Lower lobe of right lung (tissue), 2 donors: Measurements from ENCODE around the gene TK2. TPM values are rescaled to one million over a fixed set of nuclear protein-coding genes. Genes with fewer than 3 reads are reported as not detected.

Source experiments
- ATAC-seq, 2 donors: fragments of 200-7000 bp; cut with Tn5 transposase; one replicate each; pipeline ENCODE4 v1.9.1; 2020 to 2022; ENCODE audit warnings: mild to moderate bottlenecking in 2 of 2, moderate library complexity in 2 of 2
- DNase-seq: peaks from one replicate; pipeline ENCODE4 v3.0.0-alpha.2; 2020
- H3K27ac ChIP-seq: fragments of 200-600 bp; one replicate; pipeline ENCODE4 v1.8.0; 2022
- H3K27me3 ChIP-seq: fragments of 200-600 bp; one replicate; pipeline ENCODE4 v1.8.0; 2022; ENCODE audit warnings: low read depth
- H3K36me3 ChIP-seq: fragments of 200-600 bp; one replicate; pipeline ENCODE4 v1.8.0; 2022; ENCODE audit warnings: mild to moderate bottlenecking
- H3K4me1 ChIP-seq: fragments of 200-600 bp; one replicate; pipeline ENCODE4 v1.8.0; 2022
- H3K4me3 ChIP-seq: fragments of 200-600 bp; one replicate; pipeline ENCODE4 v1.8.0; 2022; ENCODE audit warnings: mild to moderate bottlenecking
- H3K9me3 ChIP-seq: fragments of 200-600 bp; one replicate; pipeline ENCODE4 v1.8.0; 2022
- intact Hi-C: fragments of 100-400 bp; cut with DNase I; formaldehyde crosslinking; loops from one replicate; pipeline ENCODE4 v1.11.0; 2022
- total RNA-seq: library from RNA; stranded (reverse); fragmentation: NEBNext Ultra II Directional; extraction: Animal tissue kit (Norgen Biotek cat#: 25700); gene quantifications from one replicate; pipeline ENCODE4 v1.2.1, GENCODE V29; 2021
- TF ChIP-seq, protein P1 (sequence below): fragments of 200-600 bp; IDR thresholded peaks from one replicate; pipeline ENCODE4 v1.8.0; 2022; ENCODE audit warnings: antibody characterized with exemption, mild to moderate bottlenecking
- donor health status: DM: no; HTN: yes; CAD: no; lungs with severe emphysema.

The TK2 gene
- total RNA-seq, 1 donor from 2014 or later, result 36.2 TPM

GRCh38 chr16:66475232-66475631 is 74.7 kb downstream of the TK2 start:
- Histone ChIP-seq H3K36me3 (no peaks in the 10 kb centered on the region), H3K27ac (no peak overlapping the region), H3K9me3 (no peaks in the 10 kb centered on the region), H3K4me1 (peaks cover 20% of the 10 kb centered on the region), H3K4me3 (no peak overlapping the region), H3K27me3 (no peaks in the 10 kb centered on the region)
- DNase-seq (no peak), ATAC-seq (no peak)
- intact Hi-C loops, result no loop called here
- TF ChIP-seq, protein P1, sequence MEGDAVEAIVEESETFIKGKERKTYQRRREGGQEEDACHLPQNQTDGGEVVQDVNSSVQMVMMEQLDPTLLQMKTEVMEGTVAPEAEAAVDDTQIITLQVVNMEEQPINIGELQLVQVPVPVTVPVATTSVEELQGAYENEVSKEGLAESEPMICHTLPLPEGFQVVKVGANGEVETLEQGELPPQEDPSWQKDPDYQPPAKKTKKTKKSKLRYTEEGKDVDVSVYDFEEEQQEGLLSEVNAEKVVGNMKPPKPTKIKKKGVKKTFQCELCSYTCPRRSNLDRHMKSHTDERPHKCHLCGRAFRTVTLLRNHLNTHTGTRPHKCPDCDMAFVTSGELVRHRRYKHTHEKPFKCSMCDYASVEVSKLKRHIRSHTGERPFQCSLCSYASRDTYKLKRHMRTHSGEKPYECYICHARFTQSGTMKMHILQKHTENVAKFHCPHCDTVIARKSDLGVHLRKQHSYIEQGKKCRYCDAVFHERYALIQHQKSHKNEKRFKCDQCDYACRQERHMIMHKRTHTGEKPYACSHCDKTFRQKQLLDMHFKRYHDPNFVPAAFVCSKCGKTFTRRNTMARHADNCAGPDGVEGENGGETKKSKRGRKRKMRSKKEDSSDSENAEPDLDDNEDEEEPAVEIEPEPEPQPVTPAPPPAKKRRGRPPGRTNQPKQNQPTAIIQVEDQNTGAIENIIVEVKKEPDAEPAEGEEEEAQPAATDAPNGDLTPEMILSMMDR, result no peak

DNA sequence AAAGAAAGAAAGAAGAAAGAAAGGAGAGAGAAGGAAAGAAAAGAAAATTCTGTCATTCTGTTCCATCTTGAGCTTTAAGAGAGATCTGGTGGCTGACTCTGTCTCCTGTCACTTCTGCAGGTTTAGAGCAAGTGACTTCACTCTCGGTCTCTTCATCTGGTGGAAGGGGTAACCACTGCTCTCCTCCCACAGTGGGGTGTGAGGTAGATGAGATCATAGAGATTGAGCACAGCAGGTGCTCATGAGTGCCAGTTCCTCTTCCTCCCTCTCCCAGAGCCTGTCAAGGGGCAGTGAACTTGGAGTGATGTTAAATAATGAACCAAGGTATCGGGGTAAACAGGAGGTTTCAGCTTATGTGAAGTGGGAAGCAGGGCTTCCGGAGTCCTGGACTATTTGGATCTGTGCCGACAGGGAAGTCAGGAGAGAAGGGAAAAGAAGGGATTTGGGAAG is 75.1 kb downstream of the TK2 start:
- DNase-seq (no peak), ATAC-seq (peak; percentile 46 to 49)
- TF ChIP-seq, protein P1, result no peak
- H3K4me3 ChIP-seq, result no peak overlapping the region
- no peak overlapping the region for H3K27ac ChIP-seq
- no peaks in the 10 kb centered on the region for H3K9me3 ChIP-seq
- intact Hi-C loops, result no loop called here
- H3K36me3 ChIP-seq, result no peaks in the 10 kb centered on the region
- no peaks in the 10 kb centered on the region for H3K27me3 ChIP-seq
- peaks cover 20% of the 10 kb centered on the region for H3K4me1 ChIP-seq

DNA sequence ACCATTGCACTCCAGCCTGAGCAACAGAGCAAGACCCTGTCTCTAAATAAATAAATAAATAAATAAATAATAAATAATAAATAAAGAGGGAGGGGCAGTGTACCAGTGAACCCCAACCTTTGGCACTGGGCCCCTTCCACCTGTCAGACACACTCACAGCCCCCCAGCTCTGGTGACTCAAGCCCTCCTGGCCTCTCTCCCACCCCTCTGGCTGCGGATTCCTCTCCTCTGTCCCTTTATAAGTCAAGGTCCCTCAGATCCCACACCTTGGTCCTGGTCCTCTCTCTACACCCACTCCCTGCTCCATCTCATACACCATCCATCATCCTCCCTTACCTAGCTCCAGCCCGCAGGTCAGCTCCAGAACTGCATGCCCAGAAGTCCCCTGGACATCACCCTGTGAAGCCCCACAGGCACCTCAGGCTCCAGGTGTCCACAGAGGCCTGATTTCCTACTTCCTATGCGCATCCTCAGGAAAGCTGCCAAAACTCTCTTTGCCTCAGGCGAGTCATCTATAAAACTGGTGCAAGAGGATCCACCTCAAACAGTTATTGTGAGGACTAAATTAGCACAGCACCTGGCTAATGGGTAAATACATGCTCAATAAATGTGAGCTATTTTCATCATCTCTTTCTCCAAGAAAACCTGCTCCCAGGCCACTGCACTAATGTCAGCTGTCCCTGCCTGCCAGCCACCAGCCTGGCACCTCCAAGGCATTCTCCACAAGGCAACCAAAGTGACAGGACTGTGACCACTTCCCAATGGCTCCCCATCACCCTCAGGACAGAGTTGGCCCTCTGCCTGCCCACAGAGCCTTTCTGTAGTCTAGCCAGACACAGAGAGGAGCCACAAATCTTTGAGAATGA is 76.0 kb downstream of the TK2 start:
- H3K27ac ChIP-seq, result no peak overlapping the region
- intact Hi-C loops, result no loop called here
- no peaks in the 10 kb centered on the region for H3K27me3 ChIP-seq
- TF ChIP-seq, protein P1, result no peak
- H3K9me3 ChIP-seq, result no peaks in the 10 kb centered on the region
- no peaks in the 10 kb centered on the region for H3K36me3 ChIP-seq
- ATAC-seq, result no peak
- no peak overlapping the region for H3K4me3 ChIP-seq
- H3K4me1 ChIP-seq, result peaks cover 18% of the 10 kb centered on the region
- no peak for DNase-seq

DNA sequence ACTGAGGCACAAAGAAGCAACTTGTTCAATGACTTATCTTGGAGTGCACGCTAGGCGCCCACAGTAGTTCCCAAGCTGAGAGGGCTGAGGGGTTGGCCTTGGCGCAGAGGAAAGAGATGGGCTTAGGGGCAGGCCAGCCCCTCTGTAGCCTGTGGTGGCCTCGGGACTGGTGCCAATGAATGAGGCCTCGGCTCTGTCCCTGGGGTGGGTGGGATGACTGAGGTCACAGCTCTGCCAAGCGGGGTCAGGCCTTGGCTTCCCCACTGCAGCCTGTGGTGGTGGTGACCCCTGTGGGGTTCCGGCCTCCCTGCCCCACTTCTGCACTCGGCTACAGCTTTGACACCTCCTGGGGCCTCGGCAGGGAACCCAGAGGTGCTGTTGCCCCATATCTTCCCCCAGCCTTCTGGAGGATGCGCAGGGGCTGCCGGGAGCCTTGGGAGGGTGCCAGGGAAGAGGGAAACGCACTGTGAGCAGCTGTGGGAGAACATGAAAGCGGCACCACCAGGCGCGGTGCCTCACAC is 76.8 kb downstream of the TK2 start:
- H3K27me3 ChIP-seq, result no peaks in the 10 kb centered on the region
- DNase-seq (no peak), ATAC-seq (no peak)
- H3K27ac ChIP-seq, result no peak overlapping the region
- H3K4me3 ChIP-seq, result no peak overlapping the region
- intact Hi-C loops, result no loop called here
- H3K36me3 ChIP-seq, result no peaks in the 10 kb centered on the region
- peaks cover 10% of the 10 kb centered on the region for H3K4me1 ChIP-seq
- TF ChIP-seq, protein P1, result no peak
- H3K9me3 ChIP-seq, result no peaks in the 10 kb centered on the region

DNA sequence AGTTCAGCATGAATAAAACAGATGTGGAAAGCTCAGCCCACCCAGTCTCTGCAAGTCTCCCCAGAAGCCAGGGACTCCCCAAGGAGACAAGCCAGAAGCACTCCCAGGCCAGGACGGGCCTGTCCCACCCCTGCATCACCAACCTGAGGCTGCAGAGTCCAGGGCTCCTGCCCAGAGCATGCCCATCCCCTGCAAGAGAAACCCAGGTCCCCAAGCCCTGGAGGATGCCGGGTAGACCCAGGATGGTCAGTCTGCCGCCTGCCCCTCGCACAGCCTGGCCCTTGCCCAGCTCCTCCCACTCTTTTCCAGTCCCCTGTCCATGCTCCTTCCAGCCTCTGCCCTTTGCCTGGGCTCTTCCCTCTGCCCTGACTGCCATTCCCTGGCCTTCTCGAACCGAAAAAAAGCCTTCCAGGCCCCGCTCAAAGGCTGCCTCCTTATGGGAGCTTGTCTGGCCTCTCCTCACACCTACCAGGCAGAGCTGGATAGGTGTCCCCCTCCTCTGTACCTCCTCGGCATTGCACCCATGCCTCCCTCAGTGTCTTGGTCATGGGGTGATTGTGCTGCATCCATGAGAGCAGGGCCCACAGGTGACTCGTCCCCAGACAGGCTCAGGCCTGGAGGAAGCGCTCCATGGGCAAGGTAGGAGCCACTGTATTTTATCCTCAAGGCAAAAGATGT is 78.1 kb downstream of the TK2 start:
- intact Hi-C loops, result no loop called here
- H3K27ac ChIP-seq, result no peak overlapping the region
- DNase-seq, result no peak
- H3K4me3 ChIP-seq, result no peak overlapping the region
- H3K4me1 ChIP-seq, result peaks cover 6% of the 10 kb centered on the region
- TF ChIP-seq, protein P1, result no peak
- no peaks in the 10 kb centered on the region for H3K36me3 ChIP-seq
- no peaks in the 10 kb centered on the region for H3K9me3 ChIP-seq
- no peak for ATAC-seq
- H3K27me3 ChIP-seq, result no peaks in the 10 kb centered on the region
